ENCODE data around the gene PCDHGA4. TPM values are rescaled to one million over a fixed set of nuclear protein-coding genes. Genes with fewer than 3 reads are reported as not detected.
"Not testable (repeated sequence)": the region's sequence is repeated elsewhere in the genome, so short reads cannot be mapped to it uniquely, and the experiment has no call there.

PCDHGA4 gene
- total RNA-seq, 4 donors from 2014 or later: 0.27 to 3.3 (median 0.81) TPM

- Histone ChIP-seq H3K4me1 (no peaks in the 10 kb centered on the region), H3K4me3 (no peak within 1 kb of the TSS), H3K36me3 (no peaks in the 10 kb centered on the region), H3K27ac (no peak within 1 kb of the TSS), H3K27me3 (no peaks in the 10 kb centered on the region), H3K9me3 (peaks cover 0 to 70% (median 16%) of the 10 kb centered on the region in 4 donors)
- TF ChIP-seq CTCF (IDR thresholded peaks at IDR 0.05): peak in 2 of 6 experiments; percentile 5 to 20
- no peak for TF ChIP-seq POLR2A (IDR thresholded peaks at IDR 0.05)
- DNase-seq: no peak
These were observed 19.0 kb downstream of the PCDHGA4 start, which contains the start of gene PCDHGA6 for GRCh38 chr5:141373673-141374317. PCDHGA6 (plus strand) TSS chr5:141373891; CDS start chr5:141374084, 193 bp downstream.

- no peak for TF ChIP-seq POLR2A (IDR thresholded peaks at IDR 0.05)
- TF ChIP-seq CTCF (IDR thresholded peaks at IDR 0.05): no peak
- Histone ChIP-seq H3K4me3 (no peak overlapping the region), H3K9me3 (peaks cover 0 to 68% (median 16%) of the 10 kb centered on the region in 4 donors), H3K36me3 (no peaks in the 10 kb centered on the region), H3K27me3 (no peaks in the 10 kb centered on the region), H3K27ac (no peak overlapping the region), H3K4me1 (no peaks in the 10 kb centered on the region)
- no peak for DNase-seq
These were observed 19.8 kb downstream of the PCDHGA4 start for GRCh38 chr5:141374627-141375026.

GRCh38 chr5:141375444-141376155, 20.8 kb downstream of the PCDHGA4 start:
- not testable (repeated sequence) for DNase-seq, H3K27me3 ChIP-seq, H3K4me3 ChIP-seq, H3K36me3 ChIP-seq, H3K4me1 ChIP-seq, H3K27ac ChIP-seq
- peaks cover 0 to 65% (median 16%) of the 10 kb centered on the region in 4 donors for H3K9me3 ChIP-seq

GRCh38 chr5:141382469-141383294, 27.9 kb downstream of the PCDHGA4 start, which contains the start of gene PCDHGA7:
PCDHGA7 (plus strand) TSS chr5:141382742; CDS start chr5:141382900, 158 bp downstream.
- no peaks in the 10 kb centered on the region for H3K36me3 ChIP-seq
- H3K9me3 ChIP-seq: peaks cover 0 to 54% (median 4%) of the 10 kb centered on the region in 4 donors
- TF ChIP-seq POLR2A (IDR thresholded peaks at IDR 0.05) (no peak), CTCF (IDR thresholded peaks at IDR 0.05) (no peak)
- H3K27me3 ChIP-seq: no peaks in the 10 kb centered on the region
- H3K4me3 ChIP-seq: peak within 1 kb of the TSS in 2 of 4 donors; percentile 24 to 25
- H3K4me1 ChIP-seq: no peaks in the 10 kb centered on the region
- no peak within 1 kb of the TSS for H3K27ac ChIP-seq
- no peak for DNase-seq

GRCh38 chr5:141383345-141383744, 28.5 kb downstream of the PCDHGA4 start:
- no peak overlapping the region for H3K4me3 ChIP-seq
- no peaks in the 10 kb centered on the region for H3K4me1 ChIP-seq
- H3K27me3 ChIP-seq: no peaks in the 10 kb centered on the region
- H3K36me3 ChIP-seq: no peaks in the 10 kb centered on the region
- TF ChIP-seq CTCF (IDR thresholded peaks at IDR 0.05): no peak
- TF ChIP-seq POLR2A (IDR thresholded peaks at IDR 0.05): no peak
- no peak for DNase-seq
- H3K27ac ChIP-seq: no peak overlapping the region
- peaks cover 0 to 50% (median 4%) of the 10 kb centered on the region in 4 donors for H3K9me3 ChIP-seq

Measured in Peyer's patch (tissue), 4 donors.